ENCODE measurements around the gene RHBDF2. TPM values are rescaled to one million over a fixed set of nuclear protein-coding genes. Genes with fewer than 3 reads are reported as not detected.

Gene RHBDF2
- total RNA-seq, 1 donor from 2014 or later = 43.2 TPM

GRCh38 chr17:76441686-76442340, 59.4 kb downstream of the RHBDF2 start:
- intact Hi-C loops (cut with micrococcal nuclease) = no loop called here

- intact Hi-C loops (cut with micrococcal nuclease) = no loop called here
Observed at GRCh38 chr17:76440751-76441362, 60.4 kb downstream of the RHBDF2 start.

GRCh38 chr17:76439314-76439928, 61.8 kb downstream of the RHBDF2 start:
- intact Hi-C loops (cut with micrococcal nuclease) = no loop called here

GRCh38 chr17:76438906-76439305, 62.3 kb downstream of the RHBDF2 start:
- intact Hi-C loops (cut with micrococcal nuclease) = no loop called here

GRCh38 chr17:76437467-76438402, 63.5 kb downstream of the RHBDF2 start:
- intact Hi-C loops (cut with micrococcal nuclease) = no loop called here

GRCh38 chr17:76435751-76436150, 65.5 kb downstream of the RHBDF2 start:
- intact Hi-C loops (cut with micrococcal nuclease) = no loop called here

GRCh38 chr17:76434870-76435269, 66.4 kb downstream of the RHBDF2 start:
- intact Hi-C loops (cut with micrococcal nuclease) = no loop called here

- intact Hi-C loops (cut with micrococcal nuclease) = no loop called here
Observed at GRCh38 chr17:76433693-76434092, 67.5 kb downstream of the RHBDF2 start.

- intact Hi-C loops (cut with micrococcal nuclease) = no loop called here
Observed at GRCh38 chr17:76432712-76433336, 68.4 kb downstream of the RHBDF2 start.

GRCh38 chr17:76432004-76432403, 69.2 kb downstream of the RHBDF2 start:
- intact Hi-C loops (cut with micrococcal nuclease) = no loop called here

- intact Hi-C loops (cut with micrococcal nuclease) = no loop called here
Observed at GRCh38 chr17:76431509-76431908, 69.7 kb downstream of the RHBDF2 start.

GRCh38 chr17:76428511-76428910, 72.7 kb downstream of the RHBDF2 start:
- intact Hi-C loops (cut with micrococcal nuclease) = no loop called here

GRCh38 chr17:76427501-76428231, 73.6 kb downstream of the RHBDF2 start:
- intact Hi-C loops (cut with micrococcal nuclease) = no loop called here

GRCh38 chr17:76426853-76427252, 74.4 kb downstream of the RHBDF2 start:
- intact Hi-C loops (cut with micrococcal nuclease) = no loop called here

GRCh38 chr17:76422860-76423259, 78.4 kb downstream of the RHBDF2 start:
- intact Hi-C loops (cut with micrococcal nuclease) = no loop called here

- intact Hi-C loops (cut with micrococcal nuclease) = no loop called here
Observed at GRCh38 chr17:76422406-76422805, 78.8 kb downstream of the RHBDF2 start.

- intact Hi-C loops (cut with micrococcal nuclease) = no loop called here
Observed at GRCh38 chr17:76421044-76421407, 80.2 kb downstream of the RHBDF2 start.
